ENCODE measurements around the gene SPNS2. TPM values are rescaled to one million over a fixed set of nuclear protein-coding genes. Genes with fewer than 3 reads are reported as not detected.

The SPNS2 gene
- total RNA-seq, 1 donor from 2014 or later: 0.38 TPM

- Mint-ChIP-seq H3K4me3 (no peak overlapping the region), H3K27me3 (peaks cover 34% of the 10 kb centered on the region), H3K36me3 (ENCODE audit: low read depth) (no peaks in the 10 kb centered on the region), H3K27ac (no peak overlapping the region), H3K9me3 (no peaks in the 10 kb centered on the region), H3K4me1 (peaks cover 9% of the 10 kb centered on the region)
- POLR2A ChIA-PET: no interaction called here
- no peak for ATAC-seq (ENCODE audit: low read depth)
- no peak for DNase-seq
- TF ChIP-seq CTCF (IDR thresholded peaks at IDR 0.05): no peak
- CTCF ChIA-PET: interaction anchor here (0.6 to 1.0 kb wide), 2 partner anchors 20 to 295 kb away, joined by 3 to 4 read pairs; no protein-coding TSS in a partner anchor
- intact Hi-C loops (cut with micrococcal nuclease): no loop called here
These were observed 88.5 kb downstream of the SPNS2 start for GRCh38 chr17:4587195-4587594.

GRCh38 chr17:4587803-4588202 lies 89.1 kb downstream of the SPNS2 start:
- Mint-ChIP-seq H3K36me3 (ENCODE audit: low read depth) (no peaks in the 10 kb centered on the region), H3K9me3 (no peaks in the 10 kb centered on the region), H3K4me3 (no peak overlapping the region), H3K27ac (no peak overlapping the region), H3K27me3 (peaks cover 33% of the 10 kb centered on the region), H3K4me1 (peaks cover 9% of the 10 kb centered on the region)
- no peak for DNase-seq
- intact Hi-C loops (cut with micrococcal nuclease): no loop called here
- CTCF ChIA-PET: interaction anchor here (1.0 kb wide), 1 partner anchor 295 kb away, joined by 3 read pairs; no protein-coding TSS in a partner anchor
- TF ChIP-seq CTCF (IDR thresholded peaks at IDR 0.05): no peak
- POLR2A ChIA-PET: no interaction called here
- ATAC-seq (ENCODE audit: low read depth): no peak

- H3K27ac Mint-ChIP-seq: no peak overlapping the region
- peaks cover 5% of the 10 kb centered on the region for H3K4me1 Mint-ChIP-seq
- ChIA-PET POLR2A (no interaction called here), CTCF (interaction anchor here (1.0 kb wide), 1 partner anchor 294 kb away, joined by 3 read pairs; no protein-coding TSS in a partner anchor)
- DNase-seq: no peak
- TF ChIP-seq CTCF (IDR thresholded peaks at IDR 0.05): no peak
- H3K27me3 Mint-ChIP-seq: peaks cover 28% of the 10 kb centered on the region
- no peak overlapping the region for H3K4me3 Mint-ChIP-seq
- no peaks in the 10 kb centered on the region for H3K9me3 Mint-ChIP-seq
- H3K36me3 Mint-ChIP-seq (ENCODE audit: low read depth): no peaks in the 10 kb centered on the region
- no peak for ATAC-seq (ENCODE audit: low read depth)
- intact Hi-C loops (cut with micrococcal nuclease): no loop called here
These were observed 89.7 kb downstream of the SPNS2 start for GRCh38 chr17:4588391-4588790.

Other genes with a start within 250 kb of the SPNS2 start
- 41.6 and 50.2 TPM in 2 replicates for gene ANKFY1, start 234.9 kb upstream of the SPNS2 start, total RNA-seq
- gene UBE2G1, start 132.2 kb upstream of the SPNS2 start, total RNA-seq: 66.5 and 66.6 TPM in 2 replicates
- 1.1 and 2.5 TPM in 2 replicates for gene SPNS3, start 64.9 kb upstream of the SPNS2 start, total RNA-seq
- 90.3 and 108 TPM in 2 replicates for gene MYBBP1A, start 56.5 kb downstream of the SPNS2 start, total RNA-seq
- gene GGT6, start 61.7 kb downstream of the SPNS2 start, total RNA-seq: not detected in 2 replicates
- gene SMTNL2, start 85.6 kb downstream of the SPNS2 start, total RNA-seq: not detected in 2 replicates
- gene ALOX15, start 142.8 kb downstream of the SPNS2 start, total RNA-seq: not detected in 2 replicates
- gene PELP1, start 205.3 kb downstream of the SPNS2 start, total RNA-seq: 71.7 and 79.4 TPM in 2 replicates
- gene ARRB2, start 211.8 kb downstream of the SPNS2 start, total RNA-seq: 45.1 and 52.0 TPM in 2 replicates
- gene MED11, start 232.5 kb downstream of the SPNS2 start, total RNA-seq: 22.9 and 23.6 TPM in 2 replicates
- 0.15 and 0.31 TPM in 2 replicates for gene ZMYND15, start 241.0 kb downstream of the SPNS2 start, total RNA-seq
- 3.0 and 3.5 TPM in 2 replicates for gene CXCL16, start 241.0 kb downstream of the SPNS2 start, total RNA-seq